ENCODE results near the gene IL1RAP. TPM values are rescaled to one million over a fixed set of nuclear protein-coding genes. Genes with fewer than 3 reads are reported as not detected.

IL1RAP gene
- total and polyA plus RNA-seq, 2 donors (not counting 3 experiments of a cell fraction or from before 2014, with no cell fraction given), result 4.3 to 9.2 TPM

DNA sequence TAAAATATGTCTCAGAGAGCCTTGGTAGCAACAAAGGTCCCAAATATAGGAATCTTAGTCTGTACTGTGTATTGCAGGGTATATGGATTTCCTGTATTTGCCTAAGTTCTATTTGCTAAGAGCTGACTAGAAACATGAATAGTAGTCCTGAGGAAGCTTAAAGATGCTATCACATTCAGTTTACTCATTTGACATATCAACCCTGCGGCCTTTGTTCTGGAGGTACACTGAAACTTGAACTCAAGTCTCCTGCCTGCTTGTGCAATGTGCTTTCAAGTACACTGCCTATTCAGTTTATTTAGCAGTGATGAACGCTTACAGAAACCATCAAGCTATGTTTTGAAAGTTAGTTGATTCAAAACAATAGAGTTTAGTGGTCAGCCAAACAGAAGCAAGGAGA lies 21.1 kb downstream of the IL1RAP start:
- Histone ChIP-seq H2AFZ (ENCODE audit: low read depth, low read length) (no peak overlapping the region), H3K9me3 (replicated peaks; ENCODE audit: control insufficient read depth, insufficient read depth, low read length) (no peaks in the 10 kb centered on the region), H3K27ac (ENCODE audit: insufficient read depth, low read depth, low read length) (no peak overlapping the region), H4K20me1 (replicated peaks; ENCODE audit: control insufficient read depth, extremely low read depth, insufficient read depth, low read length) (no peaks in the 10 kb centered on the region), H3K9me1 (replicated peaks; ENCODE audit: control insufficient read depth, extremely low read depth, insufficient read depth, low read length) (no peaks in the 10 kb centered on the region), H3K27me3 (ENCODE audit: control insufficient read depth in 2 of 2, insufficient read depth in 2 of 2, low read length in 2 of 2) (no peaks in the 10 kb centered on the region), H3K4me1 (ENCODE audit: control insufficient read depth, extremely low read depth, insufficient read depth, low read length) (peaks cover 11% of the 10 kb centered on the region), H3K4me3 (replicated peaks in 1 of 3; ENCODE audit: insufficient read depth in 1 of 3, low read depth in 1 of 3, low read length in 3 of 3) (no peak overlapping the region), H3K36me3 (ENCODE audit: control insufficient read depth in 2 of 2, extremely low read depth in 1 of 2, insufficient read depth in 2 of 2, low read length in 2 of 2) (no peaks in the 10 kb centered on the region), H3K79me2 (ENCODE audit: control insufficient read depth, insufficient read depth, low read length) (no peaks in the 10 kb centered on the region), H3K4me2 (ENCODE audit: insufficient read depth, low read length) (no peak overlapping the region), H3K9ac (replicated peaks; ENCODE audit: extremely low read depth, insufficient read depth, low read length) (no peak overlapping the region)
- CTCF ChIA-PET, result interaction anchor here (1.2 to 2.8 kb wide), 8 partner anchors 9 to 165 kb away, joined by 3 to 28 read pairs (median 6); partner anchors contain the start of gene IL1RAP
- DNase-seq (ENCODE audit: low read depth, low spot score) (peak; percentile 11), FAIRE-seq (peak; percentile 4)
- POLR2A ChIA-PET, result no interaction called here
- no TSS peak for BruUV-seq (replicated peaks)
- intact Hi-C loops (cut with micrococcal nuclease) (no loop called here), dilution Hi-C loops (cut with MboI; ENCODE audit: extremely low pct_ligation_motif_present, low sequenced_read_pairs) (no loop called here)
- no peak for TF ChIP-seq POLR2A (IDR thresholded peaks at IDR 0.05; ENCODE audit: low read depth, low read length)
- peak; percentile 56 for TF ChIP-seq GATA2 (IDR thresholded peaks at IDR 0.05; ENCODE audit: insufficient read depth, insufficient read length, low read depth, low read length)

DNA sequence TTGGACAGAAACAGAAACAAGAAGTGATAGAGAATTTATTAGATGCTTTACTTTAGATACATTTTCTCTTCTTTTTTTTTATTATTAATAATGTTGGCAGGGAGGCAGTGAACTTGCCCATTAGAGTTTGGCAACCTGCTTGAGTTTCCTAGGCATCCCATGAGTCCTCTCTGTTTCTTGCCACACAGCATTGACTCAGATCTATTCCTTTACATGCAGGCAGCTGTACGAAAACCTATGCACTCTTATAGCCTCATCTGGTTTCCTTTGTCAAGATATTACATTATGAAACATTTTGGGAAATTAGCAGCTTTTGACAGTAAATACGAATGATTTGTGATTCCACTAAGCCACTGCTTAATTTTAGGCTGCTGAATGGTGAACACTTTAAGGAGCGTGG lies 23.3 kb downstream of the IL1RAP start:
- Histone ChIP-seq H3K79me2 (ENCODE audit: control insufficient read depth, insufficient read depth, low read length) (no peaks in the 10 kb centered on the region), H3K27ac (ENCODE audit: insufficient read depth, low read depth, low read length) (no peak overlapping the region), H3K4me1 (ENCODE audit: control insufficient read depth, extremely low read depth, insufficient read depth, low read length) (peaks cover 11% of the 10 kb centered on the region), H3K9ac (replicated peaks; ENCODE audit: extremely low read depth, insufficient read depth, low read length) (no peak overlapping the region), H3K4me3 (replicated peaks in 1 of 3; ENCODE audit: insufficient read depth in 1 of 3, low read depth in 1 of 3, low read length in 3 of 3) (no peak overlapping the region), H3K4me2 (ENCODE audit: insufficient read depth, low read length) (no peak overlapping the region), H3K9me1 (replicated peaks; ENCODE audit: control insufficient read depth, extremely low read depth, insufficient read depth, low read length) (no peaks in the 10 kb centered on the region), H3K27me3 (ENCODE audit: control insufficient read depth in 2 of 2, insufficient read depth in 2 of 2, low read length in 2 of 2) (no peaks in the 10 kb centered on the region), H3K36me3 (ENCODE audit: control insufficient read depth in 2 of 2, extremely low read depth in 1 of 2, insufficient read depth in 2 of 2, low read length in 2 of 2) (no peaks in the 10 kb centered on the region), H2AFZ (ENCODE audit: low read depth, low read length) (no peak overlapping the region), H4K20me1 (replicated peaks; ENCODE audit: control insufficient read depth, extremely low read depth, insufficient read depth, low read length) (no peaks in the 10 kb centered on the region), H3K9me3 (replicated peaks; ENCODE audit: control insufficient read depth, insufficient read depth, low read length) (no peaks in the 10 kb centered on the region)
- FAIRE-seq, result no peak
- TF ChIP-seq MYC (IDR thresholded peaks at IDR 0.05; ENCODE audit: low read depth, low read length) (no peak), POLR2AphosphoS5 (IDR thresholded peaks at IDR 0.05; ENCODE audit: insufficient read depth, low read depth, low read length) (no peak), MAX (IDR thresholded peaks at IDR 0.05; ENCODE audit: insufficient read depth, insufficient read length) (no peak)
- no TSS peak for BruUV-seq (replicated peaks)
- dilution Hi-C loops (cut with MboI; ENCODE audit: extremely low pct_ligation_motif_present, low sequenced_read_pairs), result no loop called here
- no peak for DNase-seq (ENCODE audit: low read depth, low spot score)
- intact Hi-C loops (cut with micrococcal nuclease), result no loop called here
- ChIA-PET POLR2A (no interaction called here), CTCF (no interaction called here)

All from endothelial cell of umbilical vein (primary cell).